Measurements from ENCODE around the gene ENDOD1.

The ENDOD1 gene

GRCh38 chr11:95092549-95093324, 3.1 kb downstream of the ENDOD1 start:
- WGBS, result 54% methylated on average over 5 of the region's 5 CpGs
- no peak overlapping the region for H3K27ac ChIP-seq (ENCODE audit: low read depth, low read length)
- H3K4me1 ChIP-seq (ENCODE audit: insufficient read depth, low read length), result peaks cover 17% of the 10 kb centered on the region; the same call in 1 of the 2 replicates
- H3K9me3 ChIP-seq (ENCODE audit: insufficient read depth, low read depth, low read length), result no peaks in the 10 kb centered on the region
- H3K9ac ChIP-seq (ENCODE audit: low read depth, low read length), result no peak overlapping the region
- H3K36me3 ChIP-seq (ENCODE audit: insufficient read depth, low read length), result no peaks in the 10 kb centered on the region
- H3K27me3 ChIP-seq (ENCODE audit: insufficient read depth, low read length), result peaks cover 42% of the 10 kb centered on the region
- H3K4me3 ChIP-seq (ENCODE audit: low read length), result no peak overlapping the region

GRCh38 chr11:95093548-95093947, 3.9 kb downstream of the ENDOD1 start:
- Histone ChIP-seq H3K36me3 (ENCODE audit: insufficient read depth, low read length) (no peaks in the 10 kb centered on the region), H3K9ac (ENCODE audit: low read depth, low read length) (no peak overlapping the region), H3K27me3 (ENCODE audit: insufficient read depth, low read length) (peaks cover 38% of the 10 kb centered on the region), H3K9me3 (ENCODE audit: insufficient read depth, low read depth, low read length) (no peaks in the 10 kb centered on the region), H3K4me3 (ENCODE audit: low read length) (no peak overlapping the region), H3K4me1 (ENCODE audit: insufficient read depth, low read length) (peaks cover 17% of the 10 kb centered on the region; the same call in 1 of the 2 replicates), H3K27ac (ENCODE audit: low read depth, low read length) (no peak overlapping the region)
- 96% methylated on average over 3 of the region's 3 CpGs for WGBS

- Histone ChIP-seq H3K36me3 (ENCODE audit: insufficient read depth, low read length) (no peaks in the 10 kb centered on the region), H3K4me3 (ENCODE audit: low read length) (no peak overlapping the region), H3K9me3 (ENCODE audit: insufficient read depth, low read depth, low read length) (no peaks in the 10 kb centered on the region), H3K27ac (ENCODE audit: low read depth, low read length) (no peak overlapping the region), H3K27me3 (ENCODE audit: insufficient read depth, low read length) (peaks cover 15% of the 10 kb centered on the region), H3K4me1 (ENCODE audit: insufficient read depth, low read length) (peaks cover 8% of the 10 kb centered on the region; the same call in 1 of the 2 replicates), H3K9ac (ENCODE audit: low read depth, low read length) (no peak overlapping the region)
- WGBS, result 89% methylated on average over 3 of the region's 4 CpGs
Measured at GRCh38 chr11:95095858-95096587, 6.4 kb downstream of the ENDOD1 start.

GRCh38 chr11:95097209-95097608, 7.6 kb downstream of the ENDOD1 start:
- Histone ChIP-seq H3K27ac (ENCODE audit: low read depth, low read length) (no peak overlapping the region), H3K4me1 (ENCODE audit: insufficient read depth, low read length) (peaks cover 8% of the 10 kb centered on the region; the same call in 1 of the 2 replicates), H3K9me3 (ENCODE audit: insufficient read depth, low read depth, low read length) (no peaks in the 10 kb centered on the region), H3K9ac (ENCODE audit: low read depth, low read length) (no peak overlapping the region), H3K27me3 (ENCODE audit: insufficient read depth, low read length) (peaks cover 3% of the 10 kb centered on the region), H3K4me3 (ENCODE audit: low read length) (no peak overlapping the region), H3K36me3 (ENCODE audit: insufficient read depth, low read length) (no peaks in the 10 kb centered on the region)
- WGBS, result 62% methylated on average over 3 of the region's 3 CpGs

GRCh38 chr11:95098826-95099225, 9.2 kb downstream of the ENDOD1 start:
- Histone ChIP-seq H3K36me3 (ENCODE audit: insufficient read depth, low read length) (no peaks in the 10 kb centered on the region), H3K4me1 (ENCODE audit: insufficient read depth, low read length) (peaks cover under 1% of the 10 kb centered on the region; the same call in 1 of the 2 replicates), H3K27me3 (ENCODE audit: insufficient read depth, low read length) (no peaks in the 10 kb centered on the region), H3K9me3 (ENCODE audit: insufficient read depth, low read depth, low read length) (no peaks in the 10 kb centered on the region), H3K27ac (ENCODE audit: low read depth, low read length) (no peak overlapping the region), H3K4me3 (ENCODE audit: low read length) (no peak overlapping the region), H3K9ac (ENCODE audit: low read depth, low read length) (no peak overlapping the region)
- 88% methylated on average over 3 of the region's 3 CpGs for WGBS

GRCh38 chr11:95100191-95100648, 10.6 kb downstream of the ENDOD1 start:
- Histone ChIP-seq H3K9me3 (ENCODE audit: insufficient read depth, low read depth, low read length) (no peaks in the 10 kb centered on the region), H3K27ac (ENCODE audit: low read depth, low read length) (no peak overlapping the region), H3K9ac (ENCODE audit: low read depth, low read length) (no peak overlapping the region), H3K4me3 (ENCODE audit: low read length) (no peak overlapping the region), H3K36me3 (ENCODE audit: insufficient read depth, low read length) (no peaks in the 10 kb centered on the region), H3K27me3 (ENCODE audit: insufficient read depth, low read length) (no peaks in the 10 kb centered on the region), H3K4me1 (ENCODE audit: insufficient read depth, low read length) (no peaks in the 10 kb centered on the region)
- 88% methylated on average over 4 of the region's 4 CpGs for WGBS

- Histone ChIP-seq H3K4me3 (ENCODE audit: low read length) (no peak overlapping the region), H3K9me3 (ENCODE audit: insufficient read depth, low read depth, low read length) (no peaks in the 10 kb centered on the region), H3K4me1 (ENCODE audit: insufficient read depth, low read length) (no peaks in the 10 kb centered on the region), H3K36me3 (ENCODE audit: insufficient read depth, low read length) (no peaks in the 10 kb centered on the region), H3K27ac (ENCODE audit: low read depth, low read length) (no peak overlapping the region), H3K27me3 (ENCODE audit: insufficient read depth, low read length) (no peaks in the 10 kb centered on the region), H3K9ac (ENCODE audit: low read depth, low read length) (no peak overlapping the region)
- WGBS, result 94% methylated on average over 4 of the region's 6 CpGs
Measured at GRCh38 chr11:95100856-95101507, 11.3 kb downstream of the ENDOD1 start.

- H3K9me3 ChIP-seq (ENCODE audit: insufficient read depth, low read depth, low read length), result no peaks in the 10 kb centered on the region
- no peak overlapping the region for H3K27ac ChIP-seq (ENCODE audit: low read depth, low read length)
- no peaks in the 10 kb centered on the region for H3K36me3 ChIP-seq (ENCODE audit: insufficient read depth, low read length)
- no peaks in the 10 kb centered on the region for H3K4me1 ChIP-seq (ENCODE audit: insufficient read depth, low read length)
- H3K27me3 ChIP-seq (ENCODE audit: insufficient read depth, low read length), result no peaks in the 10 kb centered on the region
- WGBS, result 82% methylated on average over 1 of the region's 1 CpG
- H3K4me3 ChIP-seq (ENCODE audit: low read length), result no peak overlapping the region
- H3K9ac ChIP-seq (ENCODE audit: low read depth, low read length), result no peak overlapping the region
Measured at GRCh38 chr11:95101935-95102334, 12.3 kb downstream of the ENDOD1 start.

- Histone ChIP-seq H3K9me3 (ENCODE audit: insufficient read depth, low read depth, low read length) (no peaks in the 10 kb centered on the region), H3K4me1 (ENCODE audit: insufficient read depth, low read length) (peaks cover 4% of the 10 kb centered on the region), H3K9ac (ENCODE audit: low read depth, low read length) (no peak overlapping the region), H3K27me3 (ENCODE audit: insufficient read depth, low read length) (no peaks in the 10 kb centered on the region), H3K27ac (ENCODE audit: low read depth, low read length) (no peak overlapping the region), H3K36me3 (ENCODE audit: insufficient read depth, low read length) (no peaks in the 10 kb centered on the region), H3K4me3 (ENCODE audit: low read length) (no peak overlapping the region)
- 93% methylated on average over 2 of the region's 2 CpGs for WGBS
Measured at GRCh38 chr11:95102733-95103132, 13.1 kb downstream of the ENDOD1 start.

GRCh38 chr11:95103701-95104100, 14.1 kb downstream of the ENDOD1 start:
- no peak overlapping the region for H3K9ac ChIP-seq (ENCODE audit: low read depth, low read length)
- 84% methylated on average over 5 of the region's 5 CpGs for WGBS
- peaks cover 14% of the 10 kb centered on the region for H3K4me1 ChIP-seq (ENCODE audit: insufficient read depth, low read length)
- no peak overlapping the region for H3K4me3 ChIP-seq (ENCODE audit: low read length)
- H3K9me3 ChIP-seq (ENCODE audit: insufficient read depth, low read depth, low read length), result no peaks in the 10 kb centered on the region
- H3K27ac ChIP-seq (ENCODE audit: low read depth, low read length), result no peak overlapping the region
- H3K27me3 ChIP-seq (ENCODE audit: insufficient read depth, low read length), result no peaks in the 10 kb centered on the region
- no peaks in the 10 kb centered on the region for H3K36me3 ChIP-seq (ENCODE audit: insufficient read depth, low read length)

Measured in HUES64 (cell line).